H4 (cell line): ENCODE data around the gene AP3D1. TPM values are rescaled to one million over a fixed set of nuclear protein-coding genes. Genes with fewer than 3 reads are reported as not detected.
"Not testable (repeated sequence)": the region's sequence is repeated elsewhere in the genome, so short reads cannot be mapped to it uniquely, and the experiment has no call there.

Experiments
- DNase-seq: peaks from one replicate; pipeline ENCODE4 v3.0.0-alpha.2; 2015; ENCODE audit warnings: low spot score
- total RNA-seq: library from RNA; depleted of rRNA; stranded (reverse); fragments of >200 nt; shearing (Covaris generic); gene quantifications from 2 replicates; pipeline ENCODE4 v1.2.3, GENCODE V29; 2014

The AP3D1 gene
- total RNA-seq, 1 experiment from 2014 or later = 51.0 TPM

DNA sequence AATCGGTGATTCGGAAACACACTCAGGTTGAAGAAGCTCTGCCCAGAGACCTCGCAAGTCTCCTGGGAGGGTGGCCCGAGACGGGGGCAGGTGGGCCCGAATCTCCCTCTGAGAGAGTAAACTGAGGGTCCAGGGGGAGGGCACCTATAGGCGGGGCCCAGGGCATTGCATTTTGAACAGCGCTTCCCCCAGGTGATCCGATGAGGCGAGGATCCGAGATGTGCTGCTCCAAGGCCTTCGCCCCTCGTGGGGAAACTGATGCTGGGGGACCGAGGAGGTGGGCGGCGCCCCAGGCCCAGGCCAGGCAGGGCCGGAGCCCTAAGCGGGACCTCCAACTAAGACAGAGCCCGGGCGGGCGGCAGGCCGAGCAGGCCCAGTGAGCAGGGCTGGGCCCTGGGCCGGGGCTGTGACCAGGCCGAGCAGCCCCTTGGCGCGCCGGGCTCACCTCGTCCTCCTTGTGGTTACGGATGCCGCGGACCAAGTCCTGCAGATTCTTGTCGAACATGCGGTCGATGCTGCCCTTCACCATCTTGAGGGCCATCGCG, 500 bp downstream of the AP3D1 start:
- DNase-seq = no peak

DNA sequence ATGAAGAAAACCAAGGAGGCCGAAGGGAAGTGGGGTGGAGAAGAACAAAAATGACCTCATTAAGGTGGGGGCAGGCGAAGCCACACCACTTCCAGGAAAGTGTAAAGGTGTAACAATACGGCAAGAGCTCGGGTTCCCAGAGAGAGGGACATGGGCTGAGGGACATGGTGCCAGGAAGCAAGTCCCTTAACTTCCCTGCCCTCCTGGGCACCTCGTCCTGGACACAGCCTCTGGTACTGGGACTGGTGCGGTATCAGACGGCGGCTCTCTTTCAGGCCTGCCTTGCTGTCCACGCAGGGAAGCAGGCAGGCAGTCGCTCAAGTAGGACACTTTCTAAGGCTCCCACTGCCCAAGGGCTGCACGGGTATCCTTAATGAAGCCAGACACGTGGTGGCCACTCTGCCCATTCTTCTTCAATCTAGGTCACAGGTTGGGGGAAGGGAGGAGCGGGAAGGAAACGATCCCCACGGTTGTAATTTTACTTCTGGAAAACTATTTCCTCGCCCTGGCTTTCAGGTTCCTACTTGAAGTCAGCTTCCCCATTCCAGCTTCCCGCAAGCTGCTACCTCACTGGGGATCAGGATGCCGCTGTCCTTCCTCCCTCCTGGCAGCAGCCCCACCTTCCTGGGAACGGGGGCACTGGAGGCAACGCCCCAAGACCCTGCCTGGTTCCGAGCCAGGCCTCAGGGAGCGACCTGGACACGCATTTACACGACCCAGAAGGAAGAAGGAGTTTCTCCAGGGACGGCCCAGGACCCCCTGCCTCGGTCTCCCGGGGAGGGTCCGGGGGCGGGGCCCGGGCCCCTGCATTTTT, 1.2 kb downstream of the AP3D1 start:
- no peak for DNase-seq

GRCh38 chr19:2148482-2149135, 2.8 kb downstream of the AP3D1 start:
- DNase-seq = no peak

DNA sequence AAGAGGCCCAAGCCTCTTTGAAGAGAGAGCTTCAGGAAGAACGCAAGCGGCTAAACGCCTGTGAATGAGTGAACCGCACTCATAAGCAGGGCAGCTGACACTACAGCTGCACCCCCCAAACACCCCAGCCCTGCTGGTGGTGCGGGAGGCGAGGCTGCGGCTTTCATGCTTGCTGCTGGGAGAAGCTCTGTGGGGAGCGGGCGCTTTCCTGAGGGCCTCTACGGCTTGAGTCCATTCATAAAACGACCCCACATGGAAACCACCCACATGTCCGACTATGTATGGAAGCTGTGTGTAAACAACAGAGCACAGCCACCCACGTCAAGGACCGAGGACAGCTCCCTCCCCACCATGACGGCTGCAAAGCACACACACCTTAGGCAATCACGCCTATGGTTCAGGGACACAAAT, 5.5 kb downstream of the AP3D1 start:
- DNase-seq = no peak

- no peak for DNase-seq
Measured at GRCh38 chr19:2144190-2144589, 7.2 kb downstream of the AP3D1 start.

DNA sequence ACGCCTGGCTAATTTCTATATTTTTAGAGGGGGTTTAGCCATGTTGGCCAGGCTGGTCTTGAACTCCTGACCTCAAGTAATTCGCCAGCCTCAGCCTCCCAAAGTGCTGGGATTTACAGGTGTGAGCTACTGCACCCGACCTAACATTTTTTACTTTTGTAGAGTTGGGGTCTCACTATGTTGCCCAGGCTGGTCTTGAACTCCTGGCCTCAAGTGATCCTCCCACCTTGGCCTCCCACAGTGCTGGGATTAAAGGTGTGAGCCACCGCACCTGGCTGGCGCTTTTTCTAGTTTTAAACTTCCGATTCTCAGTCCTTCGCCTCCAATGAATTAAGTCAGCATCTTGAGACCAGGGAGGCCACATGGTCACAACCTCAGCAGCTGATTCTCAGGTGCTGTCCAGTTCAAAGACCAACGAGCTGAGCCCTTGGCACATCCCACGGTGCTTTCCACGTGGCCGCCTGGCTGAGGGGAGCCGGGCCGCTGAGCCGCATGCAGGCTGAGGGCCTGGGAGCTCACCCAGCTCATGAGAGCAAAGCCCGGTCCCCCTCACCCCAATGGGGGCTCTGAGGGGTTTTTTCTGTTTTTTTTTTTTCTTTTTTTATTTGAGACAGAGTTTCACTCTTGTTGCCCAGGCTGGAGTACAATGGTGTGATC, 9.1 kb downstream of the AP3D1 start:
- DNase-seq = no peak

DNA sequence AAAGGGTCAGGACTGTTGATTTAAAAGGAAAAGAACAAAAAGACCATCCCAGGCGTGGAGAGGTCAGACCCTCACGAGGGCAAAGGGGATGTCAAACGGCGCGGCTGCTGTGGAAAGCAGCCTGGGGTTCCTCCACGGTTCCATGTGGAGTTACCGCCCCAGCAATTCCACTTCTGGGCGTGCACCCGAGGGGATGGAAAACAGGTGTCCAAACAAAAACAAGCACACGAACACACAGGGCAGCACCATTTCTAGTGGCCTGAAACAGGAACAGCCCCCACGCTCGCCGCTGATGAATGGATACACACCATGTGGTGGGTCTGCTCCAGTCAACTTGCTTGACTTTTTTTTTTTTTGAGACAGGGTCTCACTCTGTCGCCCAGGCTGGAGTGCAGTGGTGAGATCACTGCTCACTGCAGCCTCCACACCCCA, 11.2 kb downstream of the AP3D1 start:
- DNase-seq = no peak

DNA sequence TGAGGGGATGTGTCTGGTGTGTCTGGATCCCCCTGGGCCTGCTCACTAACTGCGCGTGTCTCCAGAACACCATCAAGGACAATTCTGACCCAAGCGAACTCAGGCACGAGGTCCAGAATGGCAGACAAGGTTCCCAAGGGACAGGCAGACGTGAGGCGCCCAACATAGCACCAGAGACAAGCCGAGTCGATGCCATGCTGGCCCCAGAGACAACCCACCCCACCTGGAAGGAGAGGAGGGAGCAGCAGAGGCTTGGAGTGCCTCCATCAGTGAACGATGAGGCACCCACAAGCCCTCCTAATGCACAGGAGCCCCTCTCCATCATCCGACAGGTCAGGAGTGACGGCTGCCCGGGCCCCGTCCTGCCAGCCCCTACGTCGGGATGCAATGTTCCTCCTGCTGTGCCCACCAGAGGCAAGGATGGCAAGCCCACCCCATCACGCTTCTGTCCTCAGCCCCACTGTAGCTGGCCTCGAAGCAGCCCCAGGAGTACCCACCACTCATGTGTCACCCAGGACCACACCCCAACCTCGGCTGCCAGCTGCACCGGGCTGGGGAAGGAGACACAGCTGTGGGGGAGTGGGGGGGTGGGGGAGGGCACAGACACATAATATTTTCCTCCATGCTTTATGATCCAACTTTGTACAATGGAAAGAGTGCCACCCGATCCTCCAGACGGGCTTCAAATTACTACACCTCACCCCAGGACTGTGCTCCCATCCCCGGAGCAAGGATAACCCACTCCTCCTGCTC, 11.8 kb downstream of the AP3D1 start:
- DNase-seq = no peak

- no peak for DNase-seq
Measured at GRCh38 chr19:2138061-2138728, 13.2 kb downstream of the AP3D1 start.

DNA sequence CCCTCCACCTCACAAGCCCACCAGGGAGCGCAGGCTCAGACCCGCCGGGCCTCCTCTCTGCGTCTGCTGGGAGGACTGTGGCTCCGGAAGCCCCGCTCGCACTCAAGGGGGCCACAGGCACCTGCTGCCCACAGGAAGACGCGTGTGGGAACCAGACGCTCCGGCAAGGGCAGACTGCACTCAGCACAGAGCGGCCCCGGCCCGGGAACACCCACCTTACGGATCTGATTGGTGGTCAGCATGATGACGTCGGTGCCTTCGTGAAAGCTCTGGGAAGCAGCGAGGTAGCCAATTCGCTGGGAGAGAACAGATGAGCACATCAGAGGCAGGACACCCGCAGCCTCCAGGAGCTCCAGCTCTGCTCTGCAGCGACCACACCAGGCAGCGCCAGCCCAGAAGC, 14.6 kb downstream of the AP3D1 start:
- no peak for DNase-seq

DNA sequence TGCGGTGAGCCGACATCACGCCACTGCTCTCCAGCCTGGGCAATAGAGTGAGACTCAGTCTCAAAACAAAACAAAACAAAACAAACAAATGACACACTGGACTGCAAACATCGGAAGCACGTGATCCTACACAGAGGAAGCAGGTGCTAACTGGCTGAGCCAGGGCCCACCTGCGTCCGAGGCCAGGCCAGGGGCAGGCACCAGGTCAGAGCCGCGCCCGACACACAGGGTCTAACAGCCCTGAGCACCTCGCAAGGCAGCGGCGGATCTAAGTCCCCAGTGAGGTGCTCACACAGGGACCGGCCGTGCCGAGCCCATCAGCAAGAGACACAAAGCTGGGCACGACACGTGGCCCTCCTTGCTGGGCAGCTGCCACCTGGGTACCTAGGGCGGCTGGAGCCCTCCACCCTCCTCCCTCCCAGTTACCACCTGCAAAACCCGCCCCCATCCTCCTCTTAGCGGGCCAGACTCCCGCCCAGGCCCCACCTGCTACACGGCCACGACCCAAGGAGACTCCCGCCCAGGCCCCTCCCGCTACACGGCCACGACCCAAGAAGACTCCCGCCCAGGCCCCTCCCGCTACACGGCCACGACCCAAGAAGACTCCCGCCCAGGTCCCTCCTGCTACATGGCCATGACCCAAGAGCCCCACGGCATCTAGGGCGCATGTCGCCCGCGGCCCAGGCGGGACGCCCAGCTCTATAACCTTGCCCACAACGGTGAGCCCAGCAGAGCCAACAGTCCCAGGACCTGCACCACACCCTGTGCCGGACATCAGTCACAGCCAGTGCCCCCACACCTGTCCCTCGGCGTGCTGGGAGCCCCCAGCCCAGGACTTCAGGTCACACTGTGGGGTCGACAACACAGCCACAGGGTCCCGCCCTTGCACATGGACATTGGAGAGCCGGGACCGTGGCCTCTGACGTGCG, 15.6 kb downstream of the AP3D1 start:
- no peak for DNase-seq

DNA sequence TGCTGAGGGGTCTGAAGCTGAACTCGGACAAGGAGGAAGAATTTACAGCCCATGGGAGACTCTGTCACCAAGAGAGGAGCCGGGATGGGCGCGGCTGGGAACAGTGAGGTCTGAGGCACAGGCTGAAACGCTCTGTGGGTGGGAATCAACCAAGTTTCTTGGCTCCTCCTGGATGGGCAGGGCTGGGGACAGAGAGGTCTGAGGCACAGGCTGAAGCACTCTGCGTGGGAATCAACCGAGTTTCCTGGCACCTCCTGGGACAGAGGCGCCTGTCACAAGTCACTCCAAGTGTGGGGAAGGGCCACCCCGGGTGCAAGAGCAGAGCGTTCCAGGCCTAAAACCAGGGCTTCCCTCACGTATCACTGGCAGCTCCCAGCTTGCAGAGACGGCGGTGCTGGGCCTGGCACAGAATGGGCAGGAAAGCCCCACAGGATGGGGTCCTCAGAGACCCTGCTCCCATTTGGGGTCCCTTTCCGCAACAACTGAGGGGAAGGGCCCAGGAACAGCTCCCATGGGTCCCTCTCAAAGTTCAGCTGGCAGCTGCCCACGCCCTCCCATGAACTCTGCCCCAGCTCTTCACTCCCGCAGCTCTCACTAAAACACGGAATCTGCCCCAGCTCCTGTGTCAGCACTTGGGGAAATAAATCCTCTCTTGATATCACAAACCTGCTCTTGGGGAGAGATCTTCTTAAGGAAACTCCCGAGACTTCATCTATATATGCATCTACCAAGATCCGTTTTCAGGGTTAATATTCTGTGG, 18.5 kb downstream of the AP3D1 start:
- no peak for DNase-seq

- no peak for DNase-seq
Measured at GRCh38 chr19:2132191-2132590, 19.2 kb downstream of the AP3D1 start.

DNA sequence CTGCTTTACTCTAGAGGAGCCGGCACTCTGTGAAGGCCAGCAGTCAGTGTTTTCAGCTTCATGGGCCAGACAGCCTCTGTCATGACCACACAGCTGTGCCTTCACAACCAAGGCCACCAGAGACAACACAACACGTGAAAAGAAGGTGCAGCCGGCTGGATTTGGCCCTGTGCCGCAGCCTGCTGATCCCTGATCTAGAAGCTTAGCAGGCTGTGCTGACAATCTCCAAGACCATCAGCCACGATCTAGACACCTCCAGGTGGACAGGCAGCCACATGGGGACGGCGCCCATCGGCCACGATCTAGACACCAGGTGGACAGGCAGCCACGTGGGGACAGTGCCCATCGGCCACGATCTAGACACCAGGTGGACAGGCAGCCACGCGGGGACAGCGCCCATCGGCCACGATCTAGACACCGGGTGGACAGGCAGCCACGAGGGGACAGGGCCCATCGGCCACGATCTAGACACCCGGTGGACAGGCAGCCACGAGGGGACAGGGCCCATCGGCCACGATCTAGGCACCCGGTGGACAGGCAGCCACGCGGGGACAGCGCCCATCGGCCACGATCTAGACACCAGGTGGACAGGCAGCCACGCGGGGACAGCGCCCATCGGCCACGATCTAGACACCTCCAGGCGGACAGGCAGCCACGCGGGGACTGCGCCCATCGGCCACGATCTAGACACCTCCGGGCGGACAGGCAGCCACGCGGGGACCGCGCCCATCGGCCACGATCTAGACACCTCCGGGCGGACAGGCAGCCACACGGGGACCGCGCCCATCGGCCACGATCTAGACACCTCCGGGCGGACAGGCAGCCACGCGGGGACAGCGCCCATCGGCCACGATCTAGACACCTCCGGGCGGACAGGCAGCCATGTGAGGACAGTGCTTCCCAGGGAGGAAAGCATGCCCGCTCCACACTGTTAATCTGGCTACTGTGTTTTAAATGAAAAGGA, 20.1 kb downstream of the AP3D1 start:
- not testable (repeated sequence) for DNase-seq

- no peak for DNase-seq
Measured at GRCh38 chr19:2129892-2130770, 21.2 kb downstream of the AP3D1 start.

DNA sequence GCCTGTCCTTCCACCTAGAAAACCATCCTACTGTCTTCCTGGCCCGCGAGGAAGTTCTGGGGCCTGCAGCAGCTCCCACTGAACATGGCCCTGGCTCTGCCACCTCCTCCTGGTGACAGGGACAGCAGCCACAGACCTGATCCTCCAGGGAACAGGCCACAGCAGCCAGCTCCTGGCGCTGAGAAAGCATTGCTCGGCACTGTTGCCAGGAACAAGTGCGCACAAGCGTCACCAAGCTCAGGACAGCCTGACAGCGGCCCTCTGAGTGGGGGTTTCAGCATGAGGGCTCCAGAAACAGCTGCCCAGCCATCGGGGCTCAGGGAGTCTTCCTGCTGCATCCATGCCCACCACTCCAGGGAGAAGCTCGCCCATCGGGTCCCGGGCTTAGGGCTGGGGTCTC, 21.9 kb downstream of the AP3D1 start:
- no peak for DNase-seq

DNA sequence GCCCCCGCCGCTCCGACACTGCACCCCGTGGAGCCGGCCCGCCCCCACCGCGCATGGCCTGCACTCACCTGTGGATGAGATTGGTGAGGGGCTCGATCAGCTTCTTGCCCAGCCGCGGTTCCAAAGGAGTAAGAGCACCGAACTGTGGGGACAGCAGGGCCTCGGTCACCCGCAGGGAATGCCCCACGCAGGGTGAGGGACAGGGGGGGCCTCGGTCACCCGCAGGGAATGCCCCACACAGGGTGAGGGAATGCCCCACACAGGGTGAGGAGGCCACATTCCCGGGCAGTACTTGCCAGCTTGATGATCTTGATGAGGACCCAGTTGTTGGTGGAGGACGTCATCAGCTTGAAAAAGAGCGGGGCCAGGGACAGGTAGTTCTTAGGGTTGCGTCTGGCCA, 22.3 kb downstream of the AP3D1 start:
- DNase-seq = no peak
